NCI-H82 treated with DMSO at 0.1 percent for 48 hours (cell line): ENCODE measurements around the gene ZSCAN10.

Source experiments
- DNase-seq: peaks from one replicate; lab custom pipeline; 2025; ENCODE audit not compliant: unreplicated experiment; lab: John Stamatoyannopoulos, UW

Gene ZSCAN10

DNA sequence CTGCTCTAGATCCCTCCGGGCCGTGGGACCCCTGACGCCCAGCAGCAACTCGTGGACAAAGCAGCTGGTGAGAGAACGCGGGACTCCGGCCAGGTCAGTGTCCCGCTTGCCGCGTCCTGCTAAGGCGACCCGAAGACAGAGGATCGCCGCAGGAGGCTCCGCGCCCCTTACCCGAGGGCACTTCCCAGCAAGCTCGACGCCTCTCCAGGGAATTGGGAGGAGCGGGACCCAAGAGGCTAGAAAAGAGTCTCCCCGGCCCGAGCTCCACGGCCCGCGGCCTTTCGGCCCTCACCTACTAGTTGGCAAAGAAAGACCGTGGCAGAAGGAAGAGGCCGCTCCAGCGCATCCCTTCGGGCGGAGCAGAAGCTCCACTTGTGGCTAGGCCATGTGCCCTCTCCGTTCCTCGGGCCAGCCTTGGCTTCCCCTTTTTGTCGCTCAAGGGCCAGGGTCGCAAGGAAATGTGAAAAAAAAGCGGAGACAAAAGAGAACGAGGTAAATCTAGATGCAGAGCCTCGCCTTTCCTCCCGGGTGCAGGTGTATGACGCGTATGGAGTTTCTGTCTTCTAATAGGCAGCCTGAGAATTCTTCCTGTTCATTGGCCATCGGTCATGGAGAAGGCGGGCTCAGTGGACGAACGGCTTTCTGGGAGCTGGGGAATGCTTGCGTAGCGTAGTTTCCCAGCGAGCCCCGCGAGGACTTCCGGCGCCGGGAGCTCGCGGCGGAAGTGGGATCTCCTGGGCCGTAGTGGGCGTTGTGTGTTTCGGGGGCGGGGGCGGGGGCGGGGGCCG, 35.4 kb upstream of the ZSCAN10 start, which contains the start of gene ZNF213:
TSS of gene ZNF213 (plus strand) at position 692 of the 788 bp plus-strand sequence. CDS start 2,252 bp downstream, outside the sequence.
- DNase-seq: peak; percentile 94

DNA sequence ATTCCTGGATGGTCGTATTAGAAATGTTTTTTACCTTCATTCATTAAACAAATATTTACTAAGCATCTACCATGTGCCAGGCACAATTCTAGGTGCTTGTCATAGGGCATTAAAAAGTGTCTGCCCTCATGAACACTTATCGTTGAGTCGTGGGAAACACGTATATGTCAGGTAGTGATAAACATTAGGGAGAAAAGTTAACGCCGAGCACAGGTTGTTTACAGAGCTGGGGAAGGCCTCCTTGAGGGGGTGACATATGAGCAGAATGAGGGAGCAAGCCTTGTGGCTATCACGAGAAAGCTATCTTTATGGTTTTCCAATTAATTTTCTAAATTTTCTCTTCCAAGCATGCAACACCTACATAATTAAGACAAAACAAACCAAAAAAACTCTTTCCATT, 34.8 kb upstream of the ZSCAN10 start:
- no peak for DNase-seq

DNA sequence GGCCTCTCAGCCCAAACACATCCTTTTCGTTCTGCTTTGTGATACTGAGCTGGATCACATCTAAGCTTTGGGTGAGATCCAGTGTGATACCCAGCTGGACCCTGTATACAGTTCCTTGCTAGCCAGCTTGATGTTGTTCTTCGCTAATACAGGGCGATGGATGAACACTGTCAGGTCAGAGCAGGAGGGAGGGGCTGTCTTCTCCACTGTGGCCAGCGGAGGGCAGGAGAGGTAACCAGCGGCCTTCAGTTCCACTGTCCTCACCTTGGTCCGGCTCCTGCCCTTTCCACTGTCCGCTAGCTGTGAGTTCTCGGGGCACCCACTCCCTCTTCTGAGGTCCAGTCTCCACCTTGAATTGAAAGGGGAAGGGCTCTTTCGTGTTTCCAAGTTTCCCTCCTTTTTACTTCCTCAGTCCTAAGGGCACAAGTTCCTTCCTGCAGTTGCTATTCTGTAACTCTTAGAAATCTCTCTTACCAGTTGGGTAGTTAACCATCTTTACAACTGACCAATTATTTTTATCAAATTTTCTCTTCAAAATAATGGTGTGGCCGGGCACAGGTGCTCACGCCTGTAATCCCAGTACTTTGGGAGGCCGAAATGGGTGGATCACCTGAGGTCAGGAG, 32.8 kb upstream of the ZSCAN10 start:
- DNase-seq: peak; percentile 6

DNA sequence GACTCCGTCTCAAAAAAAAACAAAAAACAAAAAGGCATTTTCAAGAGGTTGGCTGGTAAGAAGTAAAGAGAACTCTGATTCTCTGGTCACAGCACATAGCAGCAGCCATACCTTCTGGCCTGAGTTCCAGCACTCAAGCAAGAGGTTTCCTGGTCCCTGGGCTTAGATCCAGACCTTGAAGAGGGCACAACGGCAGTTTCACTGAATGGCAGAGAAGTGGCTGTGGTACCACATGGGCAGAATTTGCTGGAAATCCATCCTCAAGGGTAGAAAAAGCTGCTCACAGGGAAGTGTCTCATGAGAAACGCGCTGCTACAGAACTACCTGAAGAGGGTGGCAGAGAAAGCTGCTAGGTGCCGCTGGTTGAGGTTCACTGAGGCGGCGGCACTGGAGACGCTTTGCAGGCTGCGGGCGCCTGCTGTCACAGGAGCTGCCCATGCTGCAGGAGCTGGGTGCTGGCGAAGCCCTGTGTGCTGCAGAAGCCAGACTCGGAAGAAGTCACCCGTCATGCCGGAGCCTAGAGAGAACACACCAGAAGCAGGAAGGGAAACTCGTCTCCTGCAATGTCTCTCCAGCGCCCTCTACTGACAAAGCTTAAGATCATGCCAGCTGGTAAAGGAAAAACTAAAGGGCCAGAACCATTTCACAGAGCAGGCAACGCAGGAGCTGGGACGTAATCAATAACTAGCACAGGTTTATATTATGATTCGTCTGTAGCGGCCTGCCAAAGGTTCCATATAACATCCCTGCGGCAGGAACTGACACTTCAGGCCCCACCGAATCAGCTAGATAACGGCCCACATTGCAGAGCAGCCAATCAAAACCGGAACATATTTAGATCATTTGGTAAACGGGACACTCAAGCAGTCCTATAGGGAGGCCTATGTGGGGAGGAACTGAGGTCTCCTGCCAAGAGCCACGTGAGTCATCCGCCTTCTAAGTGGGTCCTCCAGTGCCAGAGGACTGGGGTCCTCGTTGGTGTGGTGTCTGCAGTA, 30.3 kb upstream of the ZSCAN10 start:
- DNase-seq: peak; percentile 67

DNA sequence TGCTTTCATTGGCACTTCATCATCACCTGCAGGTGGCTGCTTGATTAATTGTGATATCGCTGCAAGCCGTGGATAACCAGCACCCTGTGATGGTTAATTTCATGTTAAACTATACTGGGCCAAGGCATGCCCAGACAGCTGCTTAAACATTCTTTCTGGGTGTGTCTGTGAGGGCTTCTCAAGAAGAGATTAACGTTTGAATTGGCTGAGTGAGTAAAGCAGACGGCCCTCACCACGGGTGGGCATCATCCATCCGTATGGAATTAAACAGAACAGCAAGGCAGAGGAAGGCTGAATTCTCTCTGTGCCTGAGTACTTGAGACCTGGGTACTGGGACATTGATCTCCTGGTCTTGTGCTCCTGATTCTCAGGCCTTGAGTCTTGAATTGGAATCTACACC, 28.7 kb upstream of the ZSCAN10 start:
- DNase-seq: no peak

DNA sequence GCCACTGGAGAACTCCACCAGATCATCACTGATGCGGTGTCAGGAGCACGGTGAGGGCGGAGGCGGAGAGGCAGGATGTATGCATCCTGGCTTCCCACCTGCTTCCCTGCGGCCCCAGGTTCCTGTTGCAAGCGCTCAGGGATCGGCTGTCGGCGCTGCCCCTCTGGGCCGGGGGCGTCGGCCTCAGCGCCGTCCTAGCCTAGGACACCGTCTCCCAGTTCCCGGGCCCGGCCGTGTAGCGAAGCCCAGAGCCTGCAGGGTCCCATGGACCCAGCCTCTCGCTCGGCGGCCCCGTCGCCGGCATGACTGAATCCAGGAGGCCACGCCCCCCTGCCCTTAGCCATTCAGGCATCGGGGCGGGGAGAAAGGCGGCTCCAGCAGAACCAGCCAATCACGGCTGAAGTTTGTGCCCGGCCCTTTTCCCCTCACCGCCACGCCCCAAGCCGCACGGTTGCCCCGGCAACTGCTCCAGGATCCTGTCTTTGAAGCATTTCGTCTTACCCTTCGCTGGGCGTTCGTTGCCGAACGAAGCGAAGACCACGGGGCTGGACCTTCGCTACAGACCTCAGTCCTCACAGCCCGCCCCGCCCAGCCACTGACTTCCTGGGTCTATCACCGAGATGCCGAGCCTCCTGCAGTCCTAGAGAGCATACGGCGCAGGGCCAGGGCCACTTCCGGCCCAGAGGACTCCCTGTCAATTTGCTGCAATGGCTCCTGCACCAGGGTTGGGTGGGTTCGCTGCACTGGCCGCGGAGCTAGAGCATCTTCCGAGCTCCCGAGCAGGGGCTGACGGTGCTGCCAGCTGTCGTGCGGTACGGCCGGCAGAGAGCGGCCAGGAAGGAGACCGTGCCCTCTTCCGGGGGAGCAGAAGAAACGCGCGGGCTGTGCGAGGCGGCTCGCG, 25.1 kb upstream of the ZSCAN10 start:
- peak; percentile 86 for DNase-seq

DNA sequence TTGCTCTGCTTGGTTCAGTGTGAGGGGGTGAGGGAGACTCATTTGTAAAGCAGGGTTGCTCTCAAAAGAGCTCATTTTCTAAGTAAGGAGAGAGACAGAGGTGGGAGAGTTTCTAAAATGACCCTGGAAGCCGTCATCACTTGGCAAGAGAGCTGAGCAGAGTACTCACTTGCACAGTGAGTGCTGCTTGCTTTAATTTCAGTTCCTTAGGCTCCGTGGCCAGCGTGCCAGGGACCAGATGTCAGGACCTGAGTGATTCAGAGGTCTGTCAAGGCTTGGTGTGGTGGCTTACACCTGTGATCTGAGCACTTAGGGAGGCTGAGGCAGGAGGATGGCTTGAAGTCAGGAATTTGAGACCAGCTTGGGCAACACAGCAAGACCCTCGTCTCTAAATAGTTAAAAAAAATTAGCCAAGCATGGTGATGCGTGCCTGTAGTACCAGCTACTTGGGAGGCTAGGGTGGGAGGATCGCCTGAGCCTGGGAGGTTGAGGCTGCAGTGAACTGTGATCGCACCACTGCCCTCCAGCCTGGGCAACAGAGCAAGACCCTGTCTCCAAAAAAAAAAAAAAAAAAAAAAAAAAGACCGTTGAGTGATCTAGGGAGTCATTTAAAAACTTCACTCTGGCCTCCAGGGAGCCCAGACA, 24.0 kb upstream of the ZSCAN10 start:
- no peak for DNase-seq

DNA sequence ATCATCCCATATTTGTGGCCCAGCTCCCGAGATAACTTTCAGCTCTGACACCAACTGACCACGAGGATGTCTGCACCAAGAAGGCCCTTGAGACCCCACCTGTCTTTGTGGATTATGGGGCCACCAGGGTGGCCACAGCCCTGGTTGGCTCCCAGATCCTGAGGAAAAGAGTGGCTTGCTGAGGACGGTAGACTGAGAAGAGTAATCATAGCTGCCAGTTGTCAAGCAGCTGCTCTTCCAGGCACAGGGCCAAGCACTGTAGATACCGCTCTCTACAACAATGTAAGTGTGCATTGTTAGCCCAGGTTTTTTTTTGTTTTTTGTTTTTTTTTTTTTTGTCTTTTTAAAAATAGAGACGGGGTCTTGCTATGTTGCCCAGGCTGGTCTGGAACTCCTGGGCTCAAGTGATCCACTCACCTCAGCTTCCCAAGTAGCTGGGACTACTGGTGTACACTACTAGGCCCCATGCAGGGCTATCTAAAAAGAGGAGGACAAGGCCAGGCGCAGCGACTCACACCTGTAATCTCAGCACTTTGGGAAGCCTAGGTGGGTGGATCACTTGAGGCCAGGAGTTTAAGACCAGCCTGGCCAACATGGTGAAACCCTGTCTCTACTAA, 22.9 kb upstream of the ZSCAN10 start:
- no peak for DNase-seq

DNA sequence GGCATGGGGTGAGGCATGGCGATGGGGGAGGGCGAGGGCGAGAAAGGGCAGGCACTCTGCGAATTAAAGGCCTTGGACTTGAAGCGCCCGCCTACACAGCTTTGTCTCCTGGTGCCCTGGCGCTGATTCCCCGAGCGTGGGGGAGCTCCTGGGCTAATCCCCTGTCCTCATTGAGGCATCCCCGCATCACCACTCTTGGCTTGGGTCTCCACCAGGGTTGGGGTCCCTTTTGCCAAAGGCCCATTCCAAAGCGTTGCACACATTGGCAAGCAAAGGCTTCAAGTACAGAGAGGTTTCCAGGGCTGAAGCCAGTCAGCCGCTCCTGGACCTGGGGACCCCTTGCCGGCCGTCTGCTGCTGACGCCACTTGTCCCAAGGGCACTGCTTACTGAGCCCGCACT, 21.3 kb upstream of the ZSCAN10 start:
- DNase-seq: no peak

DNA sequence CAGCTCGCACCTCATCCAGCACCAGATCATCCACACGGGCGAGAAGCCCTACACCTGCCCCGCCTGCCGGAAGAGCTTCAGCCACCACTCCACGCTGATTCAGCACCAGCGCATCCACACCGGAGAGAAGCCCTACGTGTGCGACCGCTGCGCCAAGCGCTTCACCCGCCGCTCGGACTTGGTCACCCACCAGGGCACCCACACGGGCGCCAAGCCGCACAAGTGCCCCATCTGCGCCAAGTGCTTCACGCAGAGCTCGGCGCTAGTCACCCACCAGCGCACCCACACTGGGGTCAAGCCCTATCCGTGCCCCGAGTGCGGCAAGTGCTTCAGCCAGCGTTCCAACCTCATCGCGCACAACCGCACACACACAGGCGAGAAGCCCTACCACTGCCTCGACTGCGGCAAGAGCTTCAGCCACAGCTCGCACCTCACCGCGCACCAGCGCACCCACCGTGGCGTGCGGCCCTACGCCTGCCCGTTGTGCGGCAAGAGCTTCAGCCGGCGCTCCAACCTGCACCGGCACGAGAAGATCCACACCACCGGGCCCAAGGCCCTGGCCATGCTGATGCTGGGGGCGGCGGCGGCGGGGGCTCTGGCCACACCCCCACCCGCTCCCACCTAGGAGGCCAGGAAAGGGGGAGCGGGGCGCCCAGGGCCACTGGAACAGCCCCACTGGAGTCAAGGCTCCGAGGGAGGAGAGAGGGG, 20.8 kb upstream of the ZSCAN10 start:
- DNase-seq: no peak

DNA sequence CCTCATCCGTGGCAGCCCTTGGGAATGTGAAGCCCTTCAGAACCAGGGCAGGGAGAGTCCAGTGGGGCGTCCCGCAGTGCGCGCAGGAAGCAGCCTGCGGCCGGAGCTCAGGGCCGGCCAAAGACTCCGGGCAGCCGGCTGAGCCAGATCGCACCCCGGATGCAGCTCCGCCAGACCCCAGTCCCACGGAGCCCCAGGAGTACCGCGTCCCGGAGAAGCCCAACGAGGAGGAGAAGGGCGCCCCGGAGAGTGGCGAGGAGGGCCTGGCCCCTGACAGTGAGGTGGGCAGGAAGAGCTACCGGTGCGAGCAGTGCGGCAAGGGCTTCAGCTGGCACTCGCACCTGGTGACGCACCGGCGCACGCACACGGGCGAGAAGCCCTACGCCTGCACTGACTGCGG, 20.2 kb upstream of the ZSCAN10 start:
- DNase-seq: no peak

DNA sequence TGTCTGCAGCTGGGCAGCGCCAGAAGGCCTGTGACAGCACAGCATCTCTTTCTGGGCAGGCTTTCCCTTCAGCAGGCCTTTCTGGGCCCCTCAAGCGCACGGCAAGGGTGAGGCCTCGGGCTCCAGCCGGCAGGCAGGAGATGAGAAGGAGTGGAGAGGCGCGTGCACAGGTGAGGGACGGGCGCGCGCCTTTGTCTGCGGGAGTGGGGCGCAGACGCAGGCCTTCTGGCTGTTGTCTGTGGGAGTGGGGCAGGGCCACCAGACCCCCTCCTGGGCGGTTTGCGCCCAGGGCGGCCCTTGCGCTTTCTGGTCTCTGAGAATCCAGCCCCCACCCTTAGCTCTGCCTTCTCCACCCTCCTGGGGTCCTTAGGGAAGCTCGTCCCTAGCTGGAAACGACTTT, 19.8 kb upstream of the ZSCAN10 start:
- no peak for DNase-seq

DNA sequence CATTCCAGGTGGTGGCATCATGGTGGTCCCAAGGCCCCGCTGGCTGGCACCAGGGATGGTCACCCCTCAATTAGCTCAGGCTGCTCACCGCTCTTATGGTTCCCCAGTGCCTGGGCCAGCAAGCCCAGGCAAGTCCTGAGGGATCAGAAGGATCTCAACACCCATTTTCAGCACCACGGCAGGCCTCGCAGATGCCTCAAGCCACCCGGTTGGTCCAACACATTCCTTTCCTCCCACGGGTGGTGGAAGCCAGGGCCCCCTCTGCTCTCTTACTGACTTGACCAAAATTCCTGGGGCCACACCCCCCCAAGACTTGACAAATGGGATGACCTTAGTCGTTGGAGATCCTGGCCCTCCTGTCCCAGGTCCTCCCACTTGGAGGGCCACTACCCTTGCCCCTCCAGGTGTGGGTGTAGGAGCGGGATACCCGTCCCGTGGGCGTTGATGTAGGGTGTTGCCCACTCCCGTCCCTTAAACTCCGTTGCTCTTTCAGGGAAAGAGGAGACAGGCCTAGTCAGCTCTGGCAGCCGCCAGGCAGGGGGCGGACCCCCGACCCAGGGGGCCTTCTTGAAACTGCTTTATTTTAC, 19.2 kb upstream of the ZSCAN10 start:
- DNase-seq: no peak

DNA sequence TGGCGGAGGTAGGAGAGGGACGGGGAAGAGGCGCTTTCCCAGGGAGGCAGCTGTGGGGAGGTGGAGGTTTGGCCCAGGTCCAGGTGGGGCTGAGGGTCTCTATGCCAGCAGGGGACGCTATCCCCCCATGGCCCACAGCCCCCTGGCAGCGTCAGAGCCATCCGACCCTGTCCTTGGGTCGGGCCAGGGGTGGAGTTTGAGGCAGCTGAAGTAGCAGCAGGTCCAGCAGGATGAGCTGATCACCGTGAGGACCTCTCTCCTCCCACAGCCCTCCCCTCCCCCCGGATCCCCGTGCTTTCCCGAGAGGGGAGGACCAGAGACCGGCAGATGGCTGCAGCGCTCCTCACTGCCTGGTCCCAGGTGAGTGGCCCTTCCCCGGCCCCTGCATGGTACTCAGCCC, 16.5 kb upstream of the ZSCAN10 start:
- no peak for DNase-seq

DNA sequence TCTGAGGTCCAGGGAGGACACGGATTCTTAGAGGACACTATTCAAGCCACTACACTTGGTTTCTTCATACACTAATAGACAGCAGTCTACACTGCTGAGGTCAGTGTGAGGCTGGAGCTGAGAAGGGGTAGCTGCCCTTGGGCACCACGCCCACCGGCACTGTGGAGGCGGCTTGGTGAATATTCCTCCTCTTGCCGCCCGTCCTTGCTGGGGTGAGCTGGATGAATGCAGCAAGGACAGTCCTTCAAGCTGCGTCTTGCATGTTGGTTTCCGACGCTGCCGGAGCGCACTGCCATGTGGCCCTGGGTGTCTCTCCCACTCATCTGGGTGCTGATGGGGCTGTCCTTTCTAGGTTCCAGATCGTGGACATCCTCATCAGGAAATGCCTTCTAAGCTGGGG, 15.9 kb upstream of the ZSCAN10 start:
- no peak for DNase-seq

DNA sequence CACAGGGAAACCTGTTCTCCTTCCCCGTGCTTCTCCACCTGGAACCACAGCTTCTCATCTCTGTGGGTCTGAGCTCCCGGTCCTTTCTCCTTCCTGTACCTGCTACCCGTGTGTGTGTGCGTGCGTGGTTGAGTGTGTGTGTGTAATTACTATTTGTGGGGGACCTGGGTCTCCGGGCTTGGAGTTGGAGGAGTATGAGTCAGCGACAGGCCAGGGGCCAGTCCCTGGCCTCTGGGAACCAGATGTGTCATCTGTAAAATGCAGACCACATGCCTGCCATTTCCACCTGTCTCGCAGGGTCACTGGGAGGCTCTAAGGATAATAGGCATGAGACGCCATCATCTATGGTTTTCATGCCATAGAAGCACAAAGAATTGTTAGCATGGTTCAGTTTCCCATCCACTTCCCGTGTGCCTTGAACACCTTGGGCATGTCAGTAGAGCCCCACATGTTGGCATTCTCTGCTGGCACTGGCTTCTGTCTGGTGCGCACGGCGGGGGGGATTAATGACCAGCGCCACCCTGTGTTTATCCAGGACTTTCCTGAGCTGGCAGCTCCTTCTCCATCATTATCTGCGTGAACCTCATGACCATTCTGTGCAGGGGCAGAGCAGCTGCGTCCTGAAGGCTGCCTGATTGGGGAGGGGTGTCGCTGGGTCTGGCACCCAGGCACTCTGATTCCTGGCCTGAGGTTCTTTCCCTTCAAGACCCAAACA, 14.8 kb upstream of the ZSCAN10 start:
- DNase-seq: no peak

DNA sequence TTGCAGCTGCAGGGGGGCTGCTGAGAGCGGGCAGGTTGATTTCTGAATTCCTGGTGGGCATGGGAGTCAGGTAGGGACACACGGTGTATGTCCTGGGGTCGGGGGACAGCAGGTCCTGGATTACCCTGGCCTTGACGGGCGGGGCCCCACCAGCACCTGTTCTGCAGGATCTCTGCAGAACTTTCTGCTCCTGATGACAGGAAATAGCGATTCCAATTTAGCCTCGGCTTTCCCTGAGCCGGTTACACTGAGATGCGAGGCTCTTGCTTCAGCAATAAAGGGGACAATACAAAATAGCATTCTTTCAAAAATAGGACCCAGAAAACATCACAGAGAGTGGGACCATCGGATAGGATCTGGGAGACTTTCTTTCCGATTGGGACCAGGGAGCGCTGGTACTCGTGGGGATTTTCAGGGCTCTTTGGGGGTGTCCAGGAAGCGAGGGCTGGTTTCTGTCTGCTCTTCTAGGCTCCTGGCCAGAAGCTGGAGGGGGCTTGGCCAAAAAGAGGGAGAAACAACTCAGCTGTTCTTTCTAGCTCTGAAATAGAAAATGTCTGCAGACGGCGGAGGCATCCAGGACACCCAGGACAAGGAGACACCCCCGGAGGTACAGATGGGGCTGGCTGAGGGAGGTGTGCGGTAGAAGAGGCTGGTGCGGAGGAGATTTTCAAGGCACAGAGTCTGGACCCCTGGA, 13.9 kb upstream of the ZSCAN10 start:
- DNase-seq: no peak
